Thymus (tissue), 2 donors: Measurements from ENCODE around the gene RGS12. TPM values are rescaled to one million over a fixed set of nuclear protein-coding genes. Genes with fewer than 3 reads are reported as not detected.

ENCODE experiments used
- polyA plus RNA-seq: library from polyadenylated mRNA; stranded (reverse); fragments of 200-250 nt; gene quantifications from one replicate; pipeline ENCODE4 v1.2.3, GENCODE V29; 2013
- total RNA-seq: library from RNA; stranded (reverse); fragments of 120-200 nt; gene quantifications from one replicate; pipeline ENCODE4 v1.2.4, GENCODE V29; 2013
- donor health status: healthy.

RGS12 gene
- total and polyA plus RNA-seq, 2 donors = 13.0 to 30.4 TPM

Other genes with a start within 250 kb of the RGS12 start
- not detected for gene HTT-AS, start 218.5 kb upstream of the RGS12 start, total RNA-seq
- not detected for gene HTT-AS, start 218.5 kb upstream of the RGS12 start, polyA plus RNA-seq
- 12.8 TPM for gene HTT, start 218.3 kb upstream of the RGS12 start, total RNA-seq
- gene HTT, start 218.3 kb upstream of the RGS12 start, polyA plus RNA-seq = 17.9 TPM
- 0.33 TPM for gene MSANTD1, start 43.9 kb upstream of the RGS12 start, total RNA-seq
- 1.0 TPM for gene MSANTD1, start 43.9 kb upstream of the RGS12 start, polyA plus RNA-seq
- 0.19 TPM for gene HGFAC, start 148.9 kb downstream of the RGS12 start, total RNA-seq
- gene HGFAC, start 148.9 kb downstream of the RGS12 start, polyA plus RNA-seq = 1.2 TPM
- 0.33 TPM for gene DOK7, start 170.3 kb downstream of the RGS12 start, total RNA-seq
- gene DOK7, start 170.3 kb downstream of the RGS12 start, polyA plus RNA-seq = 1.8 TPM
- 67.7 TPM for gene LRPAP1, start 239.4 kb downstream of the RGS12 start, total RNA-seq
- gene LRPAP1, start 239.4 kb downstream of the RGS12 start, polyA plus RNA-seq = 52.5 TPM